Measurements from ENCODE around the gene SIK2. TPM values are rescaled to one million over a fixed set of nuclear protein-coding genes. Genes with fewer than 3 reads are reported as not detected.
A peak's percentile ranks its signal among the peaks of the same experiment; 100 is the strongest.

The SIK2 gene
- total RNA-seq, 1 donor from 2014 or later: 16.3 TPM

- TF ChIP-seq CTCF (IDR thresholded peaks at IDR 0.05; ENCODE audit: unreplicated experiment): no peak
- DNase-seq (ENCODE audit: low spot score): no peak
- Mint-ChIP-seq H3K9me3 (ENCODE audit: unreplicated experiment) (no peaks in the 10 kb centered on the region), H3K4me3 (ENCODE audit: unreplicated experiment) (peak overlapping the region; percentile 67), H3K27ac (ENCODE audit: unreplicated experiment) (no peak overlapping the region), H3K27me3 (ENCODE audit: unreplicated experiment) (peaks cover 10% of the 10 kb centered on the region), H3K36me3 (ENCODE audit: low read depth, unreplicated experiment) (peaks cover 9% of the 10 kb centered on the region), H3K4me1 (ENCODE audit: unreplicated experiment) (peaks cover 28% of the 10 kb centered on the region)
Measured at GRCh38 chr11:111734101-111734953, 132.1 kb downstream of the SIK2 start.

GRCh38 chr11:111734954-111735261, 132.7 kb downstream of the SIK2 start:
- Mint-ChIP-seq H3K27ac (ENCODE audit: unreplicated experiment) (no peak overlapping the region), H3K36me3 (ENCODE audit: low read depth, unreplicated experiment) (peaks cover 4% of the 10 kb centered on the region), H3K9me3 (ENCODE audit: unreplicated experiment) (no peaks in the 10 kb centered on the region), H3K4me3 (ENCODE audit: unreplicated experiment) (peak overlapping the region; percentile 63), H3K27me3 (ENCODE audit: unreplicated experiment) (peaks cover 10% of the 10 kb centered on the region), H3K4me1 (ENCODE audit: unreplicated experiment) (peaks cover 22% of the 10 kb centered on the region)
- no peak for DNase-seq (ENCODE audit: low spot score)
- TF ChIP-seq CTCF (IDR thresholded peaks at IDR 0.05; ENCODE audit: unreplicated experiment): no peak

GRCh38 chr11:111735262-111736116, 133.2 kb downstream of the SIK2 start:
- peak overlapping the region; percentile 63 for H3K4me3 Mint-ChIP-seq (ENCODE audit: unreplicated experiment)
- H3K27me3 Mint-ChIP-seq (ENCODE audit: unreplicated experiment): peaks cover 10% of the 10 kb centered on the region
- TF ChIP-seq CTCF (IDR thresholded peaks at IDR 0.05; ENCODE audit: unreplicated experiment): no peak
- peaks cover 4% of the 10 kb centered on the region for H3K36me3 Mint-ChIP-seq (ENCODE audit: low read depth, unreplicated experiment)
- DNase-seq (ENCODE audit: low spot score): no peak
- H3K4me1 Mint-ChIP-seq (ENCODE audit: unreplicated experiment): peaks cover 18% of the 10 kb centered on the region
- peak overlapping the region; percentile 45 for H3K27ac Mint-ChIP-seq (ENCODE audit: unreplicated experiment)
- no peaks in the 10 kb centered on the region for H3K9me3 Mint-ChIP-seq (ENCODE audit: unreplicated experiment)

GRCh38 chr11:111736181-111736590, 133.9 kb downstream of the SIK2 start:
- peak overlapping the region; percentile 45 for H3K27ac Mint-ChIP-seq (ENCODE audit: unreplicated experiment)

More at GRCh38 chr11:111736181-111736590, 133.9 kb downstream of the SIK2 start:
- H3K9me3 Mint-ChIP-seq (ENCODE audit: unreplicated experiment): no peaks in the 10 kb centered on the region
- H3K36me3 Mint-ChIP-seq (ENCODE audit: low read depth, unreplicated experiment): peaks cover 4% of the 10 kb centered on the region
- peaks cover 10% of the 10 kb centered on the region for H3K27me3 Mint-ChIP-seq (ENCODE audit: unreplicated experiment)
- no peak for DNase-seq (ENCODE audit: low spot score)
- H3K4me1 Mint-ChIP-seq (ENCODE audit: unreplicated experiment): peaks cover 18% of the 10 kb centered on the region
- H3K4me3 Mint-ChIP-seq (ENCODE audit: unreplicated experiment): no peak overlapping the region
- TF ChIP-seq CTCF (IDR thresholded peaks at IDR 0.05; ENCODE audit: unreplicated experiment): no peak

All from endothelial cell (in vitro differentiated cells).